Measurements from ENCODE around the gene PRPF38B.
A peak's percentile ranks its signal among the peaks of the same experiment; 100 is the strongest.

Gene PRPF38B

DNA sequence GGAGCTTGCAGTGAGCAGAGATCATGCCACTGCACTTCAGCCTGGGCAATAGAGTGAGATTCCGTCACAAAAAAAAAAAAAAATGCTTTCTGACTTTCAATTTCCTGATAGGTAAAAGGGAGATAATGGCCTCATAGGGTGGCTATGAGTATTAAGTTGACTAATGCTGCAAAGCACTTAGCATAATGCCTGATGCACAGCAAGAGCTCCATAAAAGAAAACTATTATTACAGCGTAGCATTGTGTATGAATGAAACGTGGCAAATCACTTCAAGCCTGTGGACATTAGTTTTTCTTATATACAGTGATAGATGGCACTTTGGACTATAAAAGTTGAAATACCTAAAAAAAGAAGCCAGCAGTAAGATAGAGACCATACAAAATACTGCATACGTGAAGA, 37.4 kb downstream of the PRPF38B start:
- no peaks in the 10 kb centered on the region for H3K9me3 ChIP-seq (ENCODE audit: control insufficient read depth, low read length)
- no peak overlapping the region for H3K4me3 ChIP-seq (ENCODE audit: low read length)
- H3K36me3 ChIP-seq (ENCODE audit: control insufficient read depth, insufficient read depth, low read length): no peaks in the 10 kb centered on the region
- H3K27me3 ChIP-seq (ENCODE audit: control insufficient read depth, insufficient read depth, low read length): no peaks in the 10 kb centered on the region
- no peak overlapping the region for H3K9ac ChIP-seq (ENCODE audit: low read length)
- H3K4me1 ChIP-seq (ENCODE audit: control insufficient read depth, insufficient read depth, low read length): peaks cover 8% of the 10 kb centered on the region

GRCh38 chr1:108732398-108732797, 40.3 kb downstream of the PRPF38B start:
- Histone ChIP-seq H3K27me3 (ENCODE audit: control insufficient read depth, insufficient read depth, low read length) (no peaks in the 10 kb centered on the region), H3K4me1 (ENCODE audit: control insufficient read depth, insufficient read depth, low read length) (no peaks in the 10 kb centered on the region), H3K4me3 (ENCODE audit: low read length) (no peak overlapping the region), H3K36me3 (ENCODE audit: control insufficient read depth, insufficient read depth, low read length) (no peaks in the 10 kb centered on the region), H3K9me3 (ENCODE audit: control insufficient read depth, low read length) (no peaks in the 10 kb centered on the region), H3K9ac (ENCODE audit: low read length) (no peak overlapping the region)

DNA sequence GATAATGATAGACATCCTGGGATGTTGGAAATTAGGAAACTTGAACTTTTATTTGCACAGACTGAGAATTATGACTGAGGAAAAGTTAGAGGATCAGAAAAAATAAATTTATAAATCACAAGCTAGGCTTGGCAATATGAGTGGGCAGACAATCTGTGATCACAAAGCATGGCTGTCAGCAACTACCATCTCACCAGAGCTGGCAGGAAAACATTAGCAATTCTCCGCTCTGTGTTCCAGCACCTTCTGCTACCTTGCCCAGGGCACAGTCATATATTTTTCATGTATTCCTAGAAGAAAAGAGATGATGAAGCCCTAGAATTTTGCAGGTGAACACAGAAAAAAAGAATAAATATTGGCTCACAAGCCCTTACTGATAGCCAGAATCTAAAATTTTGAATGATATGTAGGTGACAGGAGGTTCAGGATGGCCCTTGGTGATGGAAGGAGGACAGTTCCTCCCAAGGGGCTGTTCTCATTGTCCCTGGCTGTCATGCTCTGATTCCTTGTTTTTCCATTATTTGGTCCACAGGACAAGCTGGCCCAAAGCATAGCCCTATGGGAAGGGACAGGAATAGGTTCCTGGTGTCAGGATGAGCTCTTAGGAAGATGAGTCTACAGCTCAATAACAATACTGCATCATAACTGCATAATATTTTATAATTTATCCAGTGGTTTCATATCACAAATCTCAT, 42.2 kb downstream of the PRPF38B start:
- Histone ChIP-seq H3K27me3 (ENCODE audit: control insufficient read depth, insufficient read depth, low read length) (no peaks in the 10 kb centered on the region), H3K9ac (ENCODE audit: low read length) (no peak overlapping the region)

DNA sequence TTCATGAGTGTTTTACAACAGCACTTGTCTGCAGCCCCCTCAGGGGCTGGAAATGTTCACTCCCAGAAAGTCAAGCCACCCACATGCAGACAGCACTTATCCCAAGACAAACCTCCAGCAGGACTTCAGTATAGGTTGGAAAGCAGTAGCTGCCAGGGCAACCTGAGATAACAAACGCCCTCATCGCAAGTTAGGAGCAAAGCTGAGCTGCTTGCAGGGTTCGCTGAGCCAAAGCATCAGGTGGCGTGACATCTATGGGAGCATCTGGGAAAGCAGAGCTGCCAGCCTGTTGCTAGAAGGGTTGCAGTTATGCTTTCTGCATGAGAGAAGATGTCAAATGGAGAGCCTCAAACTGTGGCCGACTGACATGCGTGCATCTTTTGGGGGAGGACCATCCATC, 50.1 kb downstream of the PRPF38B start:
- Histone ChIP-seq H3K9me3 (ENCODE audit: control insufficient read depth, low read length) (no peaks in the 10 kb centered on the region), H3K4me1 (ENCODE audit: control insufficient read depth, insufficient read depth, low read length) (peaks cover 4% of the 10 kb centered on the region), H3K36me3 (ENCODE audit: control insufficient read depth, insufficient read depth, low read length) (no peaks in the 10 kb centered on the region), H3K27me3 (ENCODE audit: control insufficient read depth, insufficient read depth, low read length) (no peaks in the 10 kb centered on the region), H3K9ac (ENCODE audit: low read length) (no peak overlapping the region), H3K4me3 (ENCODE audit: low read length) (no peak overlapping the region)

More for the DNA sequence above, 42.2 kb downstream of the PRPF38B start:
- Histone ChIP-seq H3K4me1 (ENCODE audit: control insufficient read depth, insufficient read depth, low read length) (no peaks in the 10 kb centered on the region), H3K9me3 (ENCODE audit: control insufficient read depth, low read length) (no peaks in the 10 kb centered on the region), H3K4me3 (ENCODE audit: low read length) (no peak overlapping the region), H3K36me3 (ENCODE audit: control insufficient read depth, insufficient read depth, low read length) (no peaks in the 10 kb centered on the region)

- Histone ChIP-seq H3K9me3 (ENCODE audit: control insufficient read depth, low read length) (no peaks in the 10 kb centered on the region), H3K4me1 (ENCODE audit: control insufficient read depth, insufficient read depth, low read length) (peaks cover 8% of the 10 kb centered on the region), H3K27me3 (ENCODE audit: control insufficient read depth, insufficient read depth, low read length) (no peaks in the 10 kb centered on the region), H3K36me3 (ENCODE audit: control insufficient read depth, insufficient read depth, low read length) (no peaks in the 10 kb centered on the region), H3K9ac (ENCODE audit: low read length) (peak overlapping the region; percentile 94), H3K4me3 (ENCODE audit: low read length) (no peak overlapping the region)
Observed at GRCh38 chr1:108745980-108746381, 53.9 kb downstream of the PRPF38B start.

DNA sequence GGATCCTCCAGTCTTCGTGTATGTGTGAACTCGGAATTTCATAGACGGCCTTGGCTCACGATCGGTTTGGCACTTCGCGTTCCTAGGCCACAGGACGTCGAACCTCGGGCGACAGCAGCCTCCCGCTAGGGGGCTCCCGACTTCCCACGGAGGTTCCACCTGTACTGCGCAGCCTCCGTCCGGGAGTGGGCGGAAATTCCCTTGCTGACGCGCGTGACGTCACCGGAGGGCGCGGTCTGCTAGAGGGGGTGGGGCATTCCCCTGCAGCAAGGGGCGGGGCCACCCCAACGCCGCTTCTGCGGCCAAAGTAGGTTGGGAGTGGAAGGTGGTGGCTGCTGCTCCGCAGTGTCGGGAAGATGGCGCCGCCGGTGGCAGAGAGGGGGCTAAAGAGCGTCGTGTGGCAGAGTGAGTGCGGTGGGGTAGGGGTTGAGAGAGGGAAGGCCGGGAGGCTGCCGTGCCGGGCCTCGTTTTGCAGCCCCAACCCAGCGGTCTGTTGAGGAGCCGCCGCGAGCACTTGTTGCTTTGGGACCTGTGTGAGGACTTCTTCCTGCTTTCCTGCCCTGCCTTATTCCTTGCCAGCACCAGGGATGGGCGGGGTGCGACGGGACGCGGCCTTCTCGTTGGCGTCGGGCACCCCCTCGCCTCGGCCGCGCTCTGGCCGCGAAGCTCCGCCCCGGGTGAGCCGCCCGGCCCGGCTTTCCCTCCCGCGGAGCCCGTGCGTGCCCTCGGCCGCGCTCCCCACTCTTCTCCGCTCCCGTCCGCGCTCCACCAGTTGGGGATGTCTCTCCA, 54.5 kb downstream of the PRPF38B start, which contains the start of gene STXBP3:
STXBP3 (plus strand) TSS at position 293 of the 789 bp plus-strand sequence; CDS start at position 357, 64 bp downstream.
- H3K4me1 ChIP-seq (ENCODE audit: control insufficient read depth, insufficient read depth, low read length): peaks cover 8% of the 10 kb centered on the region
- H3K36me3 ChIP-seq (ENCODE audit: control insufficient read depth, insufficient read depth, low read length): no peaks in the 10 kb centered on the region
- no peaks in the 10 kb centered on the region for H3K9me3 ChIP-seq (ENCODE audit: control insufficient read depth, low read length)
- no peaks in the 10 kb centered on the region for H3K27me3 ChIP-seq (ENCODE audit: control insufficient read depth, insufficient read depth, low read length)
- H3K9ac ChIP-seq (ENCODE audit: low read length): peak within 1 kb of the TSS; percentile 94
- peak within 1 kb of the TSS; percentile 88 for H3K4me3 ChIP-seq (ENCODE audit: low read length)

DNA sequence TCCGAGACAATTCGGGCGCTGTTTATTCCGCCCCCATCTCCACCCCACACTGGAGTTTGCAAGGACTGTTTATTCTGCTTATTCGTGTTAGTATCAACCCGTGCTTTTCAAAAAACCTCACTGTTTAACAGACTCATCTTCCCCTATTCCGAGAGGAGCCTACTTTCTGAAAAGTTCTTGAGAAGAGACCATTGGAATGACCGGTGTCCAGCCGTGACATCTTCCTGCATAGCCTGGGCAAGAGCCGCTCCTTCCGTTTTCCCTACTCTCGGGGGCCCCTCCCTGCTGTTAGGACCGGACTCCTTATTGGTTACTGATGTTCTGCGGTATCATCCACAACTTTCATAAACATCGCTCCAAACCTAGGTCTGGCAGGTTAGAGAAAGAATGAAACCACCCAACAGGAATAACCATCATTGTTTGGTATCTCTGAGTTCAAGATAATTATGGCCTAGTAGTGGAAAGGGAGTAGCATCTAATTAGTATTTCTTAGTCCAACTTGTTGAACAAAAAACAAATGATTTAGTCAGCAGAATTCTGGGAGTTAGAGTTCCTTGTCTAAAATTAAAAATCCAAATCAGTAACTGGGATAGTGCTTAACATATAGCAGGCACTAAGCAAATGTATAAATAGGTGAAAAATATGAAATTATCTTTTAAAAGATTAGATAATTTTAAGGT, 55.2 kb downstream of the PRPF38B start:
- Histone ChIP-seq H3K27me3 (ENCODE audit: control insufficient read depth, insufficient read depth, low read length) (no peaks in the 10 kb centered on the region), H3K9ac (ENCODE audit: low read length) (peak overlapping the region; percentile 94)

GRCh38 chr1:108747898-108748297, 55.8 kb downstream of the PRPF38B start:
- H3K9ac ChIP-seq (ENCODE audit: low read length): no peak overlapping the region

More for the DNA sequence above, 55.2 kb downstream of the PRPF38B start:
- Histone ChIP-seq H3K4me3 (ENCODE audit: low read length) (peak overlapping the region; percentile 88), H3K4me1 (ENCODE audit: control insufficient read depth, insufficient read depth, low read length) (peaks cover 8% of the 10 kb centered on the region), H3K36me3 (ENCODE audit: control insufficient read depth, insufficient read depth, low read length) (no peaks in the 10 kb centered on the region), H3K9me3 (ENCODE audit: control insufficient read depth, low read length) (no peaks in the 10 kb centered on the region)

DNA sequence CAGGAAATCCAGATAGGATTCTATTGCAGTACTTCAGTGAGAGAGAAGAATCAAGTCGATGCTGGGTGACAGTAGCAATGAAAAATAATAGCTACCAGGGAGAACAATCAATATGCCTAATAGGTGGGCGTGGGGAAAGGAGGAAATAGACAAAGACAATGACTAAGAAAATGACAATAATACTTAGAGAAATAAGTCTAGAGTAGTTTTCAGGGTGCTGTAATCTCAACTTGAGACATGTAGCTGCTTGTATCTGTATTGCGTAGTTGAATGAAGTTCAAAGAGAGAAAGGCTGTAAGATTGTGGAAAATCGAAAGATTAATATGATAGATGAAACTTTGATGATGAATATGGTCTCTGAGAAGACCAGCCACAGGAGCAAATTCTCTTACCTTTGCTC, 57.0 kb downstream of the PRPF38B start:
- Histone ChIP-seq H3K36me3 (ENCODE audit: control insufficient read depth, insufficient read depth, low read length) (no peaks in the 10 kb centered on the region), H3K4me3 (ENCODE audit: low read length) (no peak overlapping the region), H3K27me3 (ENCODE audit: control insufficient read depth, insufficient read depth, low read length) (no peaks in the 10 kb centered on the region), H3K9me3 (ENCODE audit: control insufficient read depth, low read length) (no peaks in the 10 kb centered on the region), H3K9ac (ENCODE audit: low read length) (no peak overlapping the region), H3K4me1 (ENCODE audit: control insufficient read depth, insufficient read depth, low read length) (peaks cover 8% of the 10 kb centered on the region)

More at GRCh38 chr1:108747898-108748297, 55.8 kb downstream of the PRPF38B start:
- H3K36me3 ChIP-seq (ENCODE audit: control insufficient read depth, insufficient read depth, low read length): no peaks in the 10 kb centered on the region
- H3K9me3 ChIP-seq (ENCODE audit: control insufficient read depth, low read length): no peaks in the 10 kb centered on the region
- H3K27me3 ChIP-seq (ENCODE audit: control insufficient read depth, insufficient read depth, low read length): no peaks in the 10 kb centered on the region
- no peak overlapping the region for H3K4me3 ChIP-seq (ENCODE audit: low read length)
- peaks cover 8% of the 10 kb centered on the region for H3K4me1 ChIP-seq (ENCODE audit: control insufficient read depth, insufficient read depth, low read length)

GRCh38 chr1:108750476-108751181, 58.5 kb downstream of the PRPF38B start:
- H3K4me3 ChIP-seq (ENCODE audit: low read length): no peak overlapping the region
- H3K36me3 ChIP-seq (ENCODE audit: control insufficient read depth, insufficient read depth, low read length): no peaks in the 10 kb centered on the region
- H3K27me3 ChIP-seq (ENCODE audit: control insufficient read depth, insufficient read depth, low read length): no peaks in the 10 kb centered on the region
- no peaks in the 10 kb centered on the region for H3K9me3 ChIP-seq (ENCODE audit: control insufficient read depth, low read length)
- peaks cover 8% of the 10 kb centered on the region for H3K4me1 ChIP-seq (ENCODE audit: control insufficient read depth, insufficient read depth, low read length)
- H3K9ac ChIP-seq (ENCODE audit: low read length): no peak overlapping the region

Data from mucosa of stomach (tissue), 1 donor.